Cardiac septum (tissue), 1 donor: Measurements from ENCODE around the gene BAIAP2. TPM values are rescaled to one million over a fixed set of nuclear protein-coding genes. Genes with fewer than 3 reads are reported as not detected.

ENCODE experiments used
- DNase-seq: peaks from one replicate; pipeline ENCODE4 v3.0.0-alpha.2; 2020; ENCODE audit warnings: low spot score
- intact Hi-C: fragments of 100-400 bp; cut with DNase I; formaldehyde crosslinking; loops from one replicate; pipeline ENCODE4 v1.14.0; 2022
- total RNA-seq: library from RNA; stranded (reverse); fragmentation: NEBNext Ultra II Directional; extraction: Animal tissue kit (Norgen Biotek cat#: 25700); gene quantifications from one replicate; pipeline ENCODE4 v1.2.1, GENCODE V29; 2021
- donor health status: DM: no; HTN: no; CAD: no.

The BAIAP2 gene
- total RNA-seq, 1 donor from 2014 or later: 9.8 TPM

- intact Hi-C loops: no loop called here
- DNase-seq: no peak
These were observed 59.8 kb downstream of the BAIAP2 start for GRCh38 chr17:81094509-81095382.

- intact Hi-C loops: no loop called here
- no peak for DNase-seq
These were observed 60.4 kb downstream of the BAIAP2 start for GRCh38 chr17:81095383-81095762.

DNA sequence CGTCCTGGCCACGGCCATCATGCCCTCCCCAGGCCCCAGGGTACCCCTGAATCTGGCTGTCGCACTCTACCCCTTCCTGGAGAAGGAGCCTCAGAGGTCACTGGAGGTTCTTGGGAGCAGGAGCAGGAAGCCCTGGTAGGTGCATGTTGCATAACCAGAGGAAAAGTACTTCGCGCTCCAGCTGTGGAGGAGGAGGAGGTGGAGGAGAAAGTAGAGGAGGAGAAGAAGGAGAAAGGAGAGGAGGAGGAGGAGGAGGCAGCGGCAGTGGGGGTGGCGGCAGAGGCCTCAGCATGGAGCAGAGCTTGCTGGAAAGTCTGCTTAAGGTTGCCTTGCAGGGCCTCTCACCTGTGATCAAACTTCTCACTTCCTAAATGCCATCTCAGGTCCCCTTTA, 61.8 kb downstream of the BAIAP2 start:
- DNase-seq: no peak
- intact Hi-C loops: loop anchor here (1.0 kb wide), 1 partner anchor 73 kb away; no protein-coding TSS in a partner anchor

DNA sequence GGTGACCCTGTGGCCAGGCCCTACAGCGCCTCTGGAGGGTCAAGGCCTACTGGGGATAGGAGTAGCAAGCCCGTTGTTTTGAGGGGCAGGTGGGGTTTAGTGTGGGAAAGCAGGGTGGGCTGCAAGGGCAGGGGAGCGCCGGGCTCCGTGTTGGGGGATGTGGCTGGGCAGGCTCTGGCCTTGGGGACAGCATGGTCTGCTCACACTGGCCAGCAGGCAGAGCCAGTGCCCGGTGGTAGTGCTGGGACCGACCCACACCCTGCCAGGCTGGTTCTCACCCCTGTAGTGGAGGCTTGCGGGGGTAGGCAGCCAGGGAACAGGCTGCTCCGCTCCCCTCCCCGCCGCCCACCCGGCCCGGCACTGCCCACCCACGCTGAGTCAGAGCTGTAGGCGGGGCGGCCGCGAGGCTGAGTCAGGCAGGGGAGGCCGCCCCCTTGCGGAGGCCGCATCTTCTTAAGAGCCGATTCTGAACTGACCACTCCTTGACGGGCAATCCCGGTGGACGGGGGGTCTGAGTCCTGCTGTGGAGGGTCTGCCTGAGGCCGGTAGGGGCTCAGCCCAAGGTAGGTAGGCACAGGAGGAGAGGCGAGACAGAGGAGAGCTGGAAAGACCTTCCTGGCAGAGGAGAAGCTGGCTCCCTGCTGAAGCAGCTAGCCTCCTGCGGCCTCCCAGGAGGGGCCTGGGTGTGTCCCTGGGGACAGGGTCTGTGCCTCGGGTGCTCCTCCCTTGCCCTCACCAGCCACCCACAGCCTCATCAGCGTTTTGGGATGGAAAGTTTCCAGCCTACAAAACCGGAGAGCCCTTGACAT, 62.4 kb downstream of the BAIAP2 start:
- intact Hi-C loops: loop anchor here (1.0 kb wide), 1 partner anchor 74 kb away; no protein-coding TSS in a partner anchor
- peak; percentile 82 for DNase-seq

GRCh38 chr17:81097943-81098308, 63.0 kb downstream of the BAIAP2 start:
- intact Hi-C loops: loop anchor here (1.0 kb wide), 1 partner anchor 75 kb away; no protein-coding TSS in a partner anchor
- no peak for DNase-seq

- no peak for DNase-seq
- intact Hi-C loops: no loop called here
These were observed 64.9 kb downstream of the BAIAP2 start for GRCh38 chr17:81099888-81100287.

DNA sequence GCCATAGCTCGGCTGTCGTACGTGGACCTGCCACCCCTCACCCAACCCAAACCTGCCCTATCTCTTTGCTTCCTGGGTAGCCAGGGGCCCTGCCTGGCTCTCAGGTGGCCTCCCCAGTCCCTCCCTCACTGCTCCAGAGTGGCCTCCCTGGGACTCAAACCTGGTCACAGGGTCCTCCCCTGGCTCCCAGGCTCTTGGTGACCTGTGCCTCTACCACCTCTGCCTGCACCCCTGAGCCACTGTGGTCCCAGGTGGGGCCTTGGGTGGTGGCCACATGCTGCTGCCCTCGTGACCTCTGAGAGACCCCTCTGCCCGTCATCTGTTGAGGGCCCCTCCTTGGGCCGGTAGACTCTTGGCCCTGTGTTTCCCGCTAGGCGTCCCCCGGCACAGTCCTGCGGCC, 65.7 kb downstream of the BAIAP2 start:
- intact Hi-C loops: loop anchor here (1.0 kb wide), 2 partner anchors 77 to 111 kb away; no protein-coding TSS in a partner anchor
- no peak for DNase-seq

DNA sequence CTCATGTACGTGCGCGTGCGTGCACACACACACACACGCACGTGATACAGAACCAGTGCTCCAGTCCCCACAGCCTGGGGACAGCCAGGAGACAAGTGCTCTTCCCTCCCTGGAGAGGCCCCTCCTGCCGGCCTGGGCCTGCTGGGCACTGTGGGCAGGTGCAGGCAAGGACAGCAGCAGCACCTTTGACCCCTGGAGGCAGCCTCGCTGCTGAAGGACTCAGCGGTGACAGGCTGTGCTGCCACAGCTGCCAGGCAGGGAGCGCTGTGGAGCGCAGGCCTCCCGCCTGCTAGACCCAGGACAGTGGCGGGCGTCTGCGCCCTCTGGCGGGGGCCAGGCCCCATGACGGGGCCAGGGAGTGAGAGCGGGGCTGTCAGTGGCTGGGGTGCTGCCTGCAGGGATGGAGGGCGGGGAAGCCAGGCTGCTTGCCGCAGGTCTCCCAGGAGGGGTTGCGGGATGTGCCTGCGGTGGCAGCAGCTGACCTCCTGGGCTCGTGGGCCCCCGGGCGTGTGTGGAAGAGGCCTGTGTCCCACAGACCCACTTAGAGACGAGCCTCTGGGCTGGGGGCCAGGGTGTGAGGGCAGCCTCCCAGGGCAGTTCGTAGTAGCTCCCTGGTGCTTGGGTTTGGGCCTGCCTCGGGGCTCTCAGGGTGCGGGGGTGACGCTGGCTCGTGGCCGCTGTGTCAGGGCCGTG, 66.8 kb downstream of the BAIAP2 start:
- DNase-seq: peak; percentile 94
- intact Hi-C loops: loop anchor here (1.0 kb wide), 2 partner anchors 78 to 112 kb away; no protein-coding TSS in a partner anchor

DNA sequence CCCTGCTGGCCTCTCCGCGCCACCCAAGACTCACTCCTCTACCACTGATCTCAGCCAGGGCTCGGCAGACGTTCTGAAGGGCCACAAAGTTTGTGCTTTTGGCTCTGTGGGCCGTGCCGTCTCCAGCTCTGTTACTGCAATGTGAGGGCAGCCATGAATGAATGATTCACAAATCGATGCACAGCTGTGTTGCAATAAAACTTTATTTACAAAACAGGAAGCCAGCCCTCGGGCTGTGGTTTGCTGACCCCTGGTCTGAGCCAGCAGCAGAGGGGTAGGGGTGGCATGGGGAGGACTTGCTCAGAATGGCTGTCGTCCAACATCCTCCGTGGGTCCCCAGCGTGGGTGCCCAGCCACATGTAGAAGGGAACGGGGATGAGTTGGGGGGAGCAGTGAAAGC, 67.4 kb downstream of the BAIAP2 start:
- intact Hi-C loops: no loop called here
- DNase-seq: no peak

GRCh38 chr17:81102869-81103268, 67.9 kb downstream of the BAIAP2 start:
- intact Hi-C loops: no loop called here
- DNase-seq: no peak

GRCh38 chr17:81103379-81103778, 68.4 kb downstream of the BAIAP2 start:
- intact Hi-C loops: no loop called here
- DNase-seq: no peak

DNA sequence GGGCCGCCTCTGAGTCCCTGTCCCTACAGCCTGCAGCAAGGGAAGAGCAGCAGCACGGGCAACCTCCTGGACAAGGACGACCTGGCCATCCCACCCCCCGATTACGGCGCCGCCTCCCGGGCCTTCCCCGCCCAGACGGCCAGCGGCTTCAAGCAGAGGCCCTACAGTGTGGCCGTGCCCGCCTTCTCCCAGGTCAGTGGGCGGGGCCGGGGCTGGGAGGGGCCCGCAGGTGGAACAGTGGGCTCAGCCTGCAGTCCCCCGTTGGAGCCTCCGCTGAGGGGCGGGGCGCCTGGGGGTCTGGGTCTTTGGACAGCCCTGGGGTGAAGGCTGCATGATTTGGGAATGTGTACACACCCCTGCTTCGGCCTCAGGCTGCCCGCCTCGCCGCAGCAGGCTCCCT, 71.8 kb downstream of the BAIAP2 start:
- DNase-seq: no peak
- intact Hi-C loops: no loop called here

GRCh38 chr17:81108220-81108619, 73.3 kb downstream of the BAIAP2 start:
- intact Hi-C loops: no loop called here
- DNase-seq: no peak

- intact Hi-C loops: no loop called here
These were observed 75.0 kb downstream of the BAIAP2 start for GRCh38 chr17:81109957-81110356.

GRCh38 chr17:81110488-81111040, 75.6 kb downstream of the BAIAP2 start:
- intact Hi-C loops: no loop called here
- DNase-seq: no peak

More at GRCh38 chr17:81109957-81110356, 75.0 kb downstream of the BAIAP2 start:
- no peak for DNase-seq

GRCh38 chr17:81111066-81111465, 76.1 kb downstream of the BAIAP2 start:
- no peak for DNase-seq
- intact Hi-C loops: no loop called here

- intact Hi-C loops: no loop called here
- no peak for DNase-seq
These were observed 77.5 kb downstream of the BAIAP2 start for GRCh38 chr17:81112450-81112849.

- intact Hi-C loops: no loop called here
- DNase-seq: no peak
These were observed 78.3 kb downstream of the BAIAP2 start for GRCh38 chr17:81113158-81113724.

- DNase-seq: no peak
- intact Hi-C loops: no loop called here
These were observed 79.6 kb downstream of the BAIAP2 start for GRCh38 chr17:81114351-81115093.
